GM12874 (cell line): ENCODE measurements around the gene TTC23.

Experiments used
- TF ChIP-seq, protein P1 (sequence below): IDR thresholded peaks from 2 replicates; pipeline ENCODE4 v1.5.1; 2011; ENCODE audit warnings: low read depth, mild to moderate bottlenecking, control low read depth, low read length, moderate library complexity; ENCODE audit not compliant: insufficient read depth

Gene TTC23

DNA sequence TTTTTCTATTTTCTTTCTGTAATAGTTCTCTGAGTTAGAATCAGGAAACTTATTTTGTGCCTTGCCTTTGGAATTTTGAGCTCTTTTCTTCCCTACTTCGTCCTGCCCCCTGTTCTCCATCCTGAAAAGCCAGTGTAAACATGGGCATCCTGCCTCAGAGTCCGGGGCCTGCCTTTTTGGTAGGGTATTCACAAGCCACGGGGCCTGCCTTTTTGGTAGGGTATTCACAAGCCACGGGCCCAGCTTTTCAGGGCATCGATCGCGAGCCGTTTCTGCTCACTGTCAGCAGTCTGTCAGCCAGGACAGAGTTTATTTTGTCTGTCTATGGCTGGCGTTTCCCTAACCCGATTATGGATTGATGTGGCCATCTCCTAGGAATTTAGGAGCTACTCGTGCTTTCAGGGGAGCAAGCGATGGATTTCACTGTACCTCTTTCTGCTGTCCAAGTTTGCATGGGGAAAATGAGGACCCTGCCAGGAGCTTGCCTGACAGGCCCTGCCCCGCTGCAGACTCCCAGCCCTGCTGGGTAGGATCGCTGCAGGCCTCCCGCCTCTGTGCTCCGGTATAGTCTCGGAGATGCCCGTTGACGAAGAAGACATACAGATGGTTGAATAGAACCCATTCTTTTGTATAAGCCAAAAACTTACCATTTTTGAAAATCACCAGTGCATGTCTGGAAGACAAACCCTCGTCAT is 131.7 kb downstream of the TTC23 start:
- TF ChIP-seq, protein P1, sequence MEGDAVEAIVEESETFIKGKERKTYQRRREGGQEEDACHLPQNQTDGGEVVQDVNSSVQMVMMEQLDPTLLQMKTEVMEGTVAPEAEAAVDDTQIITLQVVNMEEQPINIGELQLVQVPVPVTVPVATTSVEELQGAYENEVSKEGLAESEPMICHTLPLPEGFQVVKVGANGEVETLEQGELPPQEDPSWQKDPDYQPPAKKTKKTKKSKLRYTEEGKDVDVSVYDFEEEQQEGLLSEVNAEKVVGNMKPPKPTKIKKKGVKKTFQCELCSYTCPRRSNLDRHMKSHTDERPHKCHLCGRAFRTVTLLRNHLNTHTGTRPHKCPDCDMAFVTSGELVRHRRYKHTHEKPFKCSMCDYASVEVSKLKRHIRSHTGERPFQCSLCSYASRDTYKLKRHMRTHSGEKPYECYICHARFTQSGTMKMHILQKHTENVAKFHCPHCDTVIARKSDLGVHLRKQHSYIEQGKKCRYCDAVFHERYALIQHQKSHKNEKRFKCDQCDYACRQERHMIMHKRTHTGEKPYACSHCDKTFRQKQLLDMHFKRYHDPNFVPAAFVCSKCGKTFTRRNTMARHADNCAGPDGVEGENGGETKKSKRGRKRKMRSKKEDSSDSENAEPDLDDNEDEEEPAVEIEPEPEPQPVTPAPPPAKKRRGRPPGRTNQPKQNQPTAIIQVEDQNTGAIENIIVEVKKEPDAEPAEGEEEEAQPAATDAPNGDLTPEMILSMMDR, result no peak

DNA sequence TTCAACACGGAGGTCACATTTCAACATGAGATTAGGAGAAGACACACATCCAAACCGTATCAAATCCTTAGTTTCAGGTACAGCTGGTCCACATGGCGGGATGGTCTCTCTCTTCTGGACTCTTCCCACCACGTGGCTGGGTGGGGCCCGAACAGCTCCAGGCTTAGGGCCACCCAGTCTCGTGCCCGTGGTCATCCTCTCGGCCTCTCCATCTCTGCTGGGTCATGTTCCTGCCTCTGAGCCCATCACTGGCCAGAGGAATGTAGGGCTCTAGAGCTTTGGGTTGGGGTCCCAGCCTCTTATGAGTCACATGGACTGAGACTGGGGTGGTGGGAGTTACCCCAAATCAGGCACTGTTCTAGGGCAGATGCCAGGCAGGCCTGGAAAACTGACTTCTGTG is 132.3 kb downstream of the TTC23 start:
- TF ChIP-seq, protein P1, result no peak

DNA sequence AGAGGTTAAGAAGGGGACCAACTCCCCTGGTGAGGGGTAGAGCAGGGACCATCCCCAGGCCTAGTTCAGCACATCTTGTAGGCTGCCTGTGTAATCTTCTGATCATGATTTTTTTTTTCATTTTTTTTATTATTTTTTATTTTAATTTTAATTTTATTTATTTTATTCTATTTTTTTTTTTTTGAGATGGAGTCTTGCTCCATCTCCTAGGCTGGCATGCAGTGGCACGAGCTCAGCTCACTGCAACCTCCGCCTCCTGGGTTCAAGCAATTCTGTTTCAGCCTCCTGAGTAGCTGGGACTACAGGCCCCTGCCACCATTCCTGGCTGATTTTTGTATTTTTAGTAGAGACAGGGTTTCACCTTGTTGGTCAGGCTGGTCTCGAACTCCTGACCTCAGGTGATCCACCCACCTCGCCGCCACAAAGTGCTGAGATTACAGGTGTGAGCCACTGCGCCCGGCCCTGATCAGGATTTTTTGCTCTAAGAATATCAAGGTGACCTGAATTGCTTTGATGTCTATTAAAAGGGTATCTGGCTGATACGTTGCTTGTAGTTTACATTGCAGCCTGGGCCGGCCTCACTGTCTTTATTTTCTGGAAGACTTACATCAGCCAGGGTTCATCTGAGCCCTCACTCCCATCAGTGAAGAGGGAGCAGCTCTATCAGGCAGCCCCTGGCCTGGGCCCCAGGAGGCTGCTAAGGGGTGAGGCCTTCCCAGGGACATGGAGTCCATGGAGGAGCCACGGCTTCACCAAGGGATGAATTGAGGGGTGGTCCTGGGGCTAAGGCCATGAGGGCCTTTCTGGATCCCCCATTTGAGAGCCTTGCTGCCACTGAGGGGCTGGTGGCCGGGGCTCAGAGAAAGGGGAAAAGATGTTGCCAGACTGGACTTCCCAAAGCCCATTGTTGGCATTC is 133.8 kb downstream of the TTC23 start:
- TF ChIP-seq, protein P1, result no peak

DNA sequence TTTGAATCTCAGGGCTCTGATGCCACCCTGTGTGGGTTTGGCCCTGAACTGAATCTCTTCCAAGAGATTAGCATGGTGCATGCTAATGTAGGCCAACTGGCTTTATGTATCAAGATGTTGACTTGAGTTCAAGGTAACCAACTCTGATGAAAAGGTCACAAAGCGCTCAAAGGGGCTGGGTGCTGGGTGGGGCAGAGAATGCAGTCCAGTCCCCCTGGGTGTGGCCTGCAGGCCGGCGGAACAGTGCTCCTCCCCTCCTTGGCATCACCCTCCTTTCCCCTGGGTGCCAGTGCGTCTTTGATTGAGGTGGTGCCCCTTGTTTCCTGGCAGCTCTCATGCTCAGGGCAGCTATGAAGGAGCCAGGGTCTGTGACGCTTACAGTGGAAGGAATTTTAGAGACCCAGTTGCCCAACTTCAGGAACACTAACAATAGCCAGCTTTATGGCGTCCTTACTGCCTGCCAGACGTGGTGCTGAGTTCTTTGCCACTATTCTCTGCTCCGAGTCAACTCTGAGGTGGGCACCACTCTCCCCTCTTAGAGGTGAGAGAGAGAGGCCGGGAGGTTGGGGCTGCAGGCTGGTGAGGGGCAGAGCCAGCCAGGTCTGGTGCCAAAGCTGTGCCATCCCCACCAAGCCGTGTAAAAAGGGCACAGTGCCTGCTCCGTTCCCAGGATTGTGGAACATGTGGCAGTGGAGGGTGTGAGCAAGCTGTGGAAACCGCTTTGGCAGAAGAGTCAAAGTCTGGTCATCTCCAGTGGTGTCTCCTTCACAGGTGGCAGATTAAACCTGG is 134.7 kb downstream of the TTC23 start:
- TF ChIP-seq, protein P1, result no peak

DNA sequence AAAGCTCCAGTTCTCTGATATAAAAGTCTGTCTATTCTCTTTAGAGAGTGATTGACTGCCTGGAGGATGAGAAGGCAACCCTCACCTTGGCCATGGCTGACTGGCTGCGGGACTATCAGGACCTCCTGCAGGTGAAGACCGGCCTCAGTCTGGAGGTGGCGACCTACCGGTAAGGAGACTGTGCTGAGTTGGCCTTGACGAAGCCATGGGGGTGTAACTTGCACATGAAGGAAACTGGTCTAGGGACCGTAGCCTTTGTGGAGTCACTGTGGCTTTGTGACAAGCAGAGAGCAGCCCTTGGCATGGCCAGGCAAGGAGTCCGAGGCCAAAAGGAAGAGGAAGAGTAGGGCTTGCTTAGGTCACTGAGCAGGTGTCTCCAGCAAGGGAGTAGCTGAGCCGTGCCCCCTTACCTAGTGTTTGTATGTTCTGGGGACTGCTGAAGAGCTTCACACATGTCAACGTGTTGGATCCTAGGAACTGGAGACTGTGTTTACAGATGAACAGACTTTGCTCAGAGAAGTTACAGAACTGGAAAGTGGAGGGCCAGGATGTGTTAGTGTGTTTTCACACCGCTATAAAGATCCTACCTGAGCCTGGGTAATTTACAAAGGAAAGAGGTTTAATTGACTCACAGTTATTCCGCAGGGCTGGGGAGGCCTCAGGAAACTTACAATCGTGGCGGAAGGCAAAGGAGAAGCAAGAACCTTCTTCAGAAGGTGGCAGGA is 135.7 kb downstream of the TTC23 start:
- TF ChIP-seq, protein P1, result no peak

DNA sequence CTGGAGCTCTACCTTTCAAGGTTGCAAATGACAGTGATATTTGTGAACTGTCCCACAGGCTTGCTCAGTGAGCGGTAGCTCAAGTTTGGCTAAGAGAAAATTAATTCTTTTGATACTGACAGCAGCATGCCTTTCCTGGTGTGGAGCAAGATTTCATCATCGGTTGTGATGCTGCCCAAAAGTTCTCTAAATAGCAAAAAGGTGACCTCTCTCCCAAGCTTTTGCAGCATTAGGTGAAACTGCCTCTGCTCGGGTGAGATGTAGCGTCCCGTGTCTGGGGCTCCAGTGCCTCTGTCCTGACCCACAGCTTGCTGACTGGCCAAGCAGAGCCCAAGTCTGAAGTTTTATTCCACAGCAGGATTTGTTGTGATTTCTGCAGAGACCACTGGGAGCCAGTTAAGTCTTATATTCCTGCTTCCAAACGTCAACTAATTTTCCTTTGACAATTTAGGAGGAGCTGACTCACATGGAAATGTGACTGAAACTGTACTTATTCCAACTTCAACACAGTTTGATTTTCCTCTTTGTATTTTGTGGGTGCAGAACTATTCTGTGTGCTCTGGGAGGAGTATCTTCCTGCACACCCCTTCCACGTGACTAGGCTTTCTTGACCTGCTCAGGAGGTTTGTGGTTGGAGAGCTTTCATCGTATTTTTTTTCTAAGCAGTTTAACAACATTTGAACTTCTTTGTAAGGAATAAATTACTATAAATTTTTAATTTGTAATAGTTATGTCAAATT is 138.6 kb downstream of the TTC23 start:
- TF ChIP-seq, protein P1, result no peak
